Endothelial cell of umbilical vein (primary cell): ENCODE results near the gene MYH10. TPM values are rescaled to one million over a fixed set of nuclear protein-coding genes. Genes with fewer than 3 reads are reported as not detected.

ENCODE experiments used
- BruUV-seq: library from RNA; stranded (reverse); fragments of 400-500 nt; replicated peaks from 2 replicates; lab custom pipeline; 2021; lab: Mats Ljungman, UMichigan
- CTCF ChIA-PET: fragments of 300-600, 350-600 bp; sonication (Branson Sonifier 250); formaldehyde crosslinking; loops from one replicate; lab custom pipeline; 2021; ENCODE audit warnings: antibody characterized with exemption, inconsistent platforms; lab: Charles Lee
- POLR2A ChIA-PET: fragments of 300-600, 350-600 bp; sonication (Branson Sonifier 250); formaldehyde crosslinking; loops from one replicate; lab custom pipeline; 2021; ENCODE audit warnings: antibody characterized with exemption, inconsistent platforms; lab: Charles Lee
- DNase-seq: peaks from one replicate; pipeline ENCODE4 v3.0.0-alpha.2; 2011; ENCODE audit warnings: low read depth, low spot score
- FAIRE-seq: peaks from 2 replicates; lab custom pipeline; 2011; peaks lifted over from hg19 to GRCh38; lab: Jason Lieb, UNC
- H2AFZ ChIP-seq: 2 replicates; pipeline ENCODE4 v1.6.0; 2012; ENCODE audit warnings: low read depth, low read length, control low read depth, inconsistent platforms
- H3K27ac ChIP-seq: 2 replicates; pipeline ENCODE4 v1.5.1; 2011; ENCODE audit warnings: low read depth, mild to moderate bottlenecking, control low read depth, low read length, moderate library complexity; ENCODE audit not compliant: insufficient read depth
- H3K27me3 ChIP-seq, 2 experiments: 2 replicates each; pipeline versions ENCODE4 v1.6.0 to v1.6.1; 2011; ENCODE audit warnings: low read length in 2 of 2, mixed read lengths in 1 of 2; ENCODE audit not compliant: control insufficient read depth in 2 of 2, insufficient read depth in 2 of 2
- H3K36me3 ChIP-seq, 2 experiments: 2 replicates in 1 of 2; 3 replicates in 1 of 2; pipeline ENCODE4 v1.5.1; 2011; ENCODE audit warnings: low read length in 2 of 2, mild to moderate bottlenecking in 1 of 2, moderate library complexity in 1 of 2; ENCODE audit not compliant: control insufficient read depth in 2 of 2, insufficient read depth in 2 of 2; ENCODE audit errors: extremely low read depth in 1 of 2
- H3K4me1 ChIP-seq: 3 replicates; pipeline ENCODE4 v1.5.1; 2011; ENCODE audit warnings: mild to moderate bottlenecking, low read length; ENCODE audit not compliant: control insufficient read depth, insufficient read depth; ENCODE audit errors: extremely low read depth
- H3K4me2 ChIP-seq: 2 replicates; pipeline ENCODE4 v1.6.1; 2011; ENCODE audit warnings: low read length, control low read depth, mixed read lengths; ENCODE audit not compliant: insufficient read depth
- H3K4me3 ChIP-seq, 3 experiments: fragments of 200-600 bp in 1 of 3; sonication (generic), shearing (Covaris generic) in 1 of 3; replicated peaks in 1 of 3; 2 replicates each; pipeline ENCODE4 v1.5.1; 2011 to 2016; ENCODE audit warnings: control low read depth in 3 of 3, low read length in 3 of 3, mild to moderate bottlenecking in 2 of 3, inconsistent platforms in 1 of 3, low read depth in 1 of 3, moderate library complexity in 1 of 3; ENCODE audit not compliant: insufficient read depth in 1 of 3
- H3K79me2 ChIP-seq: 2 replicates; pipeline ENCODE4 v1.6.0; 2012; ENCODE audit warnings: low read length, inconsistent platforms; ENCODE audit not compliant: control insufficient read depth, insufficient read depth
- H3K9ac ChIP-seq: replicated peaks from 2 replicates; pipeline ENCODE3; 2011; ENCODE audit warnings: low read length, control low read depth; ENCODE audit not compliant: insufficient read depth; ENCODE audit errors: extremely low read depth
- H3K9me1 ChIP-seq: replicated peaks from 3 replicates; pipeline ENCODE4 v1.6.0; 2011; ENCODE audit warnings: mild to moderate bottlenecking, low read length; ENCODE audit not compliant: control insufficient read depth, insufficient read depth; ENCODE audit errors: extremely low read depth
- H3K9me3 ChIP-seq: replicated peaks from 2 replicates; pipeline ENCODE4 v1.5.1; 2012; ENCODE audit warnings: low read length, inconsistent platforms; ENCODE audit not compliant: control insufficient read depth, insufficient read depth
- H4K20me1 ChIP-seq: replicated peaks from 2 replicates; pipeline ENCODE3; 2011; ENCODE audit warnings: mild to moderate bottlenecking, low read length; ENCODE audit not compliant: control insufficient read depth, insufficient read depth; ENCODE audit errors: extremely low read depth
- CTCF ChIP-seq, 2 donors: IDR thresholded peaks; 1 replicate in 1 of 2; 2 replicates in 1 of 2; pipeline ENCODE4 v1.5.1; 2011; ENCODE audit warnings: low read length in 2 of 2, mild to moderate bottlenecking in 2 of 2, moderate library complexity in 2 of 2, control low read depth in 1 of 2, inconsistent platforms in 1 of 2, low read depth in 1 of 2; ENCODE audit not compliant: insufficient read depth in 1 of 2; ENCODE audit errors: extremely low read depth in 1 of 2
- EZH2 ChIP-seq: IDR thresholded peaks from 2 replicates; pipeline ENCODE4 v1.6.1; 2012; ENCODE audit warnings: borderline replicate concordance, low read depth, mild to moderate bottlenecking, moderate library complexity, low read length, inconsistent platforms; ENCODE audit not compliant: severe bottlenecking
- FOS ChIP-seq: IDR thresholded peaks from 2 replicates; pipeline ENCODE4 v1.6.1; 2011; ENCODE audit warnings: mild to moderate bottlenecking, low read length, moderate library complexity, borderline replicate concordance; ENCODE audit not compliant: insufficient read depth
- GATA2 ChIP-seq: IDR thresholded peaks from 2 replicates; pipeline ENCODE4 v1.7.0; 2011; ENCODE audit warnings: low read depth, mild to moderate bottlenecking, moderate library complexity, mixed read lengths, low read length; ENCODE audit not compliant: insufficient read length, insufficient read depth
- JUN ChIP-seq: IDR thresholded peaks from 2 replicates; pipeline ENCODE4 v1.6.1; 2011; ENCODE audit warnings: borderline replicate concordance, low read depth; ENCODE audit not compliant: insufficient read length, insufficient read depth
- MAX ChIP-seq: IDR thresholded peaks from 2 replicates; pipeline ENCODE4 v1.6.1; 2011; ENCODE audit not compliant: insufficient read depth, insufficient read length
- MYC ChIP-seq: IDR thresholded peaks from one replicate; pipeline ENCODE4 v1.6.1; 2011; ENCODE audit warnings: mild to moderate bottlenecking, low read depth, low read length
- POLR2A ChIP-seq: IDR thresholded peaks from 2 replicates; pipeline ENCODE4 v1.6.1; 2012; ENCODE audit warnings: low read depth, mild to moderate bottlenecking, control low read depth, low read length
- POLR2AphosphoS5 ChIP-seq: IDR thresholded peaks from 2 replicates; pipeline ENCODE4 v1.6.1; 2012; ENCODE audit warnings: low read depth, mild to moderate bottlenecking, control low read depth, low read length, moderate library complexity; ENCODE audit not compliant: insufficient read depth
- dilution Hi-C: fragments of 300-500 bp; cut with MboI; formaldehyde crosslinking; loops from one replicate; pipeline ENCODE4 v1.15.0; 2019; ENCODE audit warnings: low sequenced_read_pairs; ENCODE audit not compliant: extremely low pct_ligation_motif_present
- intact Hi-C: fragments of 100-400 bp; cut with micrococcal nuclease; formaldehyde crosslinking; loops from one replicate; pipeline ENCODE4 v1.10.0; 2022
- polyA plus RNA-seq, 4 experiments: library from polyadenylated mRNA; depleted of rRNA in 3 of 4; stranded (reverse) in 3 of 4; unstranded in 1 of 4; fragments of >200 nt; gene quantifications; 2 replicates each; pipeline versions ENCODE4 v1.2.1 to v1.2.3, GENCODE V29; 2011 to 2012; ENCODE audit warnings: missing spikeins in 1 of 4
- total RNA-seq: library from RNA; stranded (reverse); gene quantifications from 2 replicates; pipeline ENCODE4 v1.2.3, GENCODE V29; 2021

MYH10 gene
- total and polyA plus RNA-seq, 2 donors (not counting 3 experiments of a cell fraction or from before 2014, with no cell fraction given): 73.4 to 232 TPM

DNA sequence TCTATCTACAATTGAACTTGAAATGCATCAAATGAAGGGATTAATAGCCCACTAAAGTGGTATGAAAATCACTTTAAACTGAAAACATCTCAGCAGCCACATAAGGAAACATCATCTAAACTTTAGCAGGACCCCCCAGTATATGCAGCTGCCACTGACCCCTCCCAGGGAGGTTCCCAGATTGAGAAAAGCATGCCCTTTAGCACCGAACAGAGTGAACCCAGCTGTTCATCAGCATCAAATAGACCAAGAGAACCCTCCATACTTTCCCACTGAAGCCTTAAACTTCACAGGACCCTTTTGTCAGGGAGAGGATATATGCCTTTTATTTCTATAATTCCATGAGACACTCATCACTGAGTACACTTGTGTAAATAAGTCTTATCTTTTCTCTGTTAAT lies 44.6 kb downstream of the MYH10 start:
- no peaks in the 10 kb centered on the region for H3K79me2 ChIP-seq
- DNase-seq: no peak
- no TSS peak for BruUV-seq

More for the DNA sequence above, 44.6 kb downstream of the MYH10 start:
- no peak overlapping the region for H3K4me3 ChIP-seq
- H3K9me3 ChIP-seq: no peaks in the 10 kb centered on the region
- no peaks in the 10 kb centered on the region for H3K27me3 ChIP-seq
- H3K4me2 ChIP-seq: no peak overlapping the region
- ChIA-PET POLR2A (no interaction called here), CTCF (interaction anchor here (0.6 to 1.8 kb wide), 2 partner anchors 71 to 160 kb away, joined by 3 to 4 read pairs; no protein-coding TSS in a partner anchor)
- no peak overlapping the region for H3K27ac ChIP-seq
- no peak for FAIRE-seq
- TF ChIP-seq JUN (no peak), MAX (no peak), POLR2AphosphoS5 (no peak), EZH2 (no peak), CTCF (IDR thresholded peaks at IDR 0.05; ENCODE audit: extremely low read depth in 1 of 2, insufficient read depth in 1 of 2, low read depth in 1 of 2, low read length in 2 of 2) (no peak), POLR2A (no peak), GATA2 (no peak), FOS (no peak), MYC (no peak)
- H2AFZ ChIP-seq: no peak overlapping the region
- no peak overlapping the region for H3K9ac ChIP-seq
- no peaks in the 10 kb centered on the region for H4K20me1 ChIP-seq
- H3K9me1 ChIP-seq: no peaks in the 10 kb centered on the region
- peaks cover 0 to 17% of the 10 kb centered on the region in 2 experiments for H3K36me3 ChIP-seq
- dilution Hi-C loops: no loop called here
- intact Hi-C loops: no loop called here
- H3K4me1 ChIP-seq: no peaks in the 10 kb centered on the region
